IMR-90 (cell line): ENCODE measurements around the gene ULBP1. TPM values are rescaled to one million over a fixed set of nuclear protein-coding genes. Genes with fewer than 3 reads are reported as not detected.

Source experiments
- ATAC-seq: fragments of 200-7000 bp; cut with Tn5 transposase; 2 replicates; pipeline ENCODE4 v1.9.1; 2020; ENCODE audit warnings: low read depth, mild to moderate bottlenecking, moderate library complexity
- BruUV-seq: library from RNA; stranded (reverse); fragments of 400-500 nt; replicated peaks from 2 replicates; lab custom pipeline; 2021; lab: Mats Ljungman, UMichigan
- CTCF ChIA-PET: fragments of 300-600 bp; formaldehyde crosslinking; extraction: SDS; loops from one replicate; lab custom pipeline; 2021; ENCODE audit warnings: antibody characterized with exemption; lab: Yijun Ruan, JAX
- POLR2A ChIA-PET: fragments of 300-600 bp; sonication (Branson Sonifier 250); formaldehyde crosslinking; loops from one replicate; lab custom pipeline; 2022; ENCODE audit warnings: antibody characterized with exemption; ENCODE audit not compliant: unreplicated experiment; lab: Charles Lee
- DNase-seq: peaks from one replicate; pipeline ENCODE4 v3.0.0; 2013
- H2AFZ ChIP-seq: replicated peaks from 2 replicates; pipeline ENCODE3; 2013; ENCODE audit warnings: low read length, mild to moderate bottlenecking; ENCODE audit not compliant: poor library complexity
- H2AK5ac ChIP-seq: 2 replicates; pipeline ENCODE4 v1.6.1; 2013; ENCODE audit warnings: low read depth, low read length, inconsistent platforms
- H2AK9ac ChIP-seq: replicated peaks from 2 replicates; pipeline ENCODE3; 2013; ENCODE audit warnings: mild to moderate bottlenecking, low read depth, low read length, moderate library complexity; ENCODE audit not compliant: poor library complexity
- H2BK120ac ChIP-seq: 2 replicates; pipeline ENCODE4 v1.6.1; 2013; ENCODE audit warnings: low read depth, low read length, inconsistent platforms
- H2BK15ac ChIP-seq: 3 replicates; pipeline ENCODE4 v1.6.1; 2013; ENCODE audit warnings: low read depth, low read length, inconsistent platforms
- H2BK20ac ChIP-seq: 2 replicates; pipeline ENCODE4 v1.6.1; 2013; ENCODE audit warnings: low read depth, mild to moderate bottlenecking, inconsistent platforms, low read length, moderate library complexity
- H2BK5ac ChIP-seq: 2 replicates; pipeline ENCODE4 v1.6.1; 2013; ENCODE audit warnings: mild to moderate bottlenecking, low read depth, low read length, inconsistent platforms; ENCODE audit not compliant: poor library complexity, severe bottlenecking
- H3K14ac ChIP-seq: replicated peaks from 2 replicates; pipeline ENCODE4 v1.6.1; 2013; ENCODE audit warnings: low read depth, low read length, inconsistent platforms
- H3K18ac ChIP-seq: 2 replicates; pipeline ENCODE4 v1.6.1; 2013; ENCODE audit warnings: low read depth, low read length, control low read depth
- H3K23ac ChIP-seq: 2 replicates; pipeline ENCODE4 v1.6.1; 2013; ENCODE audit warnings: low read depth, low read length, inconsistent platforms
- H3K27ac ChIP-seq: 2 replicates; pipeline ENCODE4 v1.5.1; 2013; ENCODE audit warnings: mild to moderate bottlenecking, control low read depth, low read length; ENCODE audit not compliant: insufficient read depth
- H3K27me3 ChIP-seq: 2 replicates; pipeline ENCODE4 v1.6.1; 2013; ENCODE audit warnings: low read length; ENCODE audit not compliant: control insufficient read depth, insufficient read depth
- H3K36me3 ChIP-seq: 2 replicates; pipeline ENCODE4 v1.6.1; 2013; ENCODE audit warnings: low read length, mixed read lengths; ENCODE audit not compliant: control insufficient read depth, insufficient read depth
- H3K4ac ChIP-seq: 2 replicates; pipeline ENCODE4 v1.6.1; 2013; ENCODE audit warnings: low read depth, low read length, inconsistent platforms
- H3K4me1 ChIP-seq: 2 replicates; pipeline ENCODE4 v1.6.1; 2013; ENCODE audit warnings: low read length, mixed read lengths; ENCODE audit not compliant: control insufficient read depth, insufficient read depth
- H3K4me2 ChIP-seq: 2 replicates; pipeline ENCODE4 v1.6.1; 2013; ENCODE audit warnings: low read depth, mild to moderate bottlenecking, control low read depth, low read length, moderate library complexity
- H3K4me3 ChIP-seq: 2 replicates; pipeline ENCODE4 v1.5.1; 2013; ENCODE audit warnings: low read depth, mild to moderate bottlenecking, control low read depth, low read length, moderate library complexity; ENCODE audit not compliant: insufficient read depth
- H3K56ac ChIP-seq: 2 replicates; pipeline ENCODE4 v1.6.1; 2013; ENCODE audit warnings: low read length, inconsistent platforms; ENCODE audit not compliant: insufficient read depth; ENCODE audit errors: extremely low read depth
- H3K79me1 ChIP-seq, 2 experiments: 2 replicates each; pipeline ENCODE4 v1.6.1; 2013; ENCODE audit warnings: low read length in 2 of 2, inconsistent platforms in 1 of 2, low read depth in 1 of 2
- H3K9ac ChIP-seq: 2 replicates; pipeline ENCODE4 v1.6.1; 2013; ENCODE audit warnings: low read depth, low read length, control low read depth
- H3K9me1 ChIP-seq: 2 replicates; pipeline ENCODE4 v1.6.1; 2013; ENCODE audit warnings: low read length, inconsistent platforms; ENCODE audit not compliant: insufficient read depth
- H3K9me3 ChIP-seq: 2 replicates; pipeline ENCODE4 v1.6.1; 2013; ENCODE audit warnings: low read length; ENCODE audit not compliant: control insufficient read depth, insufficient read depth
- H4K20me1 ChIP-seq: 2 replicates; pipeline ENCODE4 v1.6.1; 2013; ENCODE audit warnings: low read length, inconsistent platforms; ENCODE audit not compliant: insufficient read depth
- H4K5ac ChIP-seq: 2 replicates; pipeline ENCODE4 v1.6.1; 2013; ENCODE audit warnings: mild to moderate bottlenecking, low read depth, low read length, control low read depth
- H4K8ac ChIP-seq, 2 experiments: 2 replicates each; pipeline ENCODE4 v1.6.1; 2013; ENCODE audit warnings: low read depth in 2 of 2, low read length in 2 of 2, control low read depth in 1 of 2, inconsistent platforms in 1 of 2
- H4K91ac ChIP-seq: 2 replicates; pipeline ENCODE4 v1.6.1; 2013; ENCODE audit warnings: low read depth, low read length, inconsistent platforms; ENCODE audit not compliant: insufficient read depth
- BHLHE40 ChIP-seq: fragments of 150-350 bp; IDR thresholded peaks from 2 replicates; pipeline ENCODE4 v1.6.1; 2016; ENCODE audit warnings: mild to moderate bottlenecking, low read depth, low read length
- CEBPB ChIP-seq: IDR thresholded peaks from 2 replicates; pipeline ENCODE4 v1.6.1; 2012; ENCODE audit warnings: low read depth, low read length, improper control_type of control experiment
- CHD1 ChIP-seq: IDR thresholded peaks from 2 replicates; pipeline ENCODE4 v1.6.1; 2012; ENCODE audit warnings: low read depth, low read length, improper control_type of control experiment
- MAFK ChIP-seq: IDR thresholded peaks from 2 replicates; pipeline ENCODE4 v1.6.1; 2012; ENCODE audit warnings: low read depth, low read length, improper control_type of control experiment
- RAD21 ChIP-seq: IDR thresholded peaks from 2 replicates; pipeline ENCODE4 v1.6.1; 2012; ENCODE audit warnings: low read length, improper control_type of control experiment
- RFX5 ChIP-seq: IDR thresholded peaks from 2 replicates; pipeline ENCODE4 v1.8.0; 2012; ENCODE audit warnings: low read depth, mild to moderate bottlenecking, low read length, moderate library complexity
- WGBS, 2 experiments: methylation state at CpG; one replicate each; pipeline versions ENCODE4 v1.1.5 to v1.1.7; 2013; ENCODE audit warnings: missing lambda C conversion rate in 2 of 2; ENCODE audit not compliant: insufficient read length in 1 of 2; ENCODE audit errors: extremely low coverage in 2 of 2; 5-methylcytosine and 5-hydroxymethylcytosine counted together
- dilution Hi-C: fragments of 300-500 bp; cut with HindIII; formaldehyde crosslinking; loops from one replicate; pipeline ENCODE4 v1.14.3; 2018; ENCODE audit warnings: low sequenced_read_pairs; ENCODE audit not compliant: unreplicated experiment
- in situ Hi-C: fragments of 300-500 bp; cut with MboI; formaldehyde crosslinking; loops from 3 replicates; pipeline ENCODE4 v1.14.3; 2019; ENCODE audit warnings: low sequenced_read_pairs, inconsistent platforms, mixed read lengths
- intact Hi-C: fragments of 100-400 bp; cut with micrococcal nuclease; formaldehyde crosslinking; loops from 2 replicates; pipeline ENCODE4 v1.10.0; 2022
- polyA plus RNA-seq, 3 experiments: library from polyadenylated mRNA; depleted of rRNA; stranded (reverse); fragments of >200 nt; gene quantifications; 2 replicates each; pipeline ENCODE4 v1.2.3, GENCODE V29; 2012; ENCODE audit warnings: low replicate concordance in 1 of 3
- total RNA-seq: library from RNA; depleted of rRNA; stranded (reverse); fragments of >200 nt; gene quantifications from 2 replicates; pipeline ENCODE4 v1.2.3, GENCODE V29; 2012
- TF ChIP-seq, protein P1 (sequence below): conservative IDR thresholded peaks from 2 replicates; pipeline ENCODE4 v1.5.1; 2012; ENCODE audit warnings: mild to moderate bottlenecking, low read depth, low read length, improper control_type of control experiment
- TF ChIP-seq, protein P2 (sequence below): fragments of 150-350 bp; IDR thresholded peaks from 2 replicates; pipeline ENCODE4 v1.6.1; 2016; ENCODE audit warnings: low read depth, mild to moderate bottlenecking, low read length, moderate library complexity, borderline replicate concordance

The ULBP1 gene
- total and polyA plus RNA-seq, 2 of the 4 experiments (the other 2 are of a cell fraction) = 0.18 to 0.87 TPM

DNA sequence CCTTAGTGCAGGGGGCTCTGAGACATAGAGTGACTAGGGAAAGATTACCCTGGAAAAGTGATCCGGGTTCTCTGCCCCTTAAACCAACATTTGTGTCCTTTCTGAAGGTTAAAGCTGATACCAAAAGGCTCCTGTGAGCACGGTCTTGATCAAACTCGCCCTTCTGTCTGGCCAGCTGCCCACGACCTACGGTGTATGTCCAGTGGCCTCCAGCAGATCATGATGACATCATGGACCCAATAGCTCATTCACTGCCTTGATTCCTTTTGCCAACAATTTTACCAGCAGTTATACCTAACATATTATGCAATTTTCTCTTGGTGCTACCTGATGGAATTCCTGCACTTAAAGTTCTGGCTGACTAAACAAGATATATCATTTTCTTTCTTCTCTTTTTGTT is 15.1 kb upstream of the ULBP1 start:
- Histone ChIP-seq H4K91ac (no peak overlapping the region), H3K27me3 (peaks cover 28% of the 10 kb centered on the region), H3K18ac (no peak overlapping the region), H3K27ac (no peak overlapping the region), H2BK5ac (no peak overlapping the region), H3K9me1 (no peaks in the 10 kb centered on the region), H2BK20ac (no peak overlapping the region), H3K4me2 (no peak overlapping the region), H3K36me3 (no peaks in the 10 kb centered on the region), H2BK120ac (no peak overlapping the region), H3K4me3 (no peak overlapping the region), H3K9me3 (no peaks in the 10 kb centered on the region), H4K8ac (no peak overlapping the region), H2AK5ac (no peak overlapping the region), H3K4me1 (no peaks in the 10 kb centered on the region), H3K79me1 (no peaks in the 10 kb centered on the region), H3K9ac (no peak overlapping the region), H2AK9ac (no peak overlapping the region), H4K5ac (no peak overlapping the region), H3K14ac (no peak overlapping the region), H2BK15ac (no peak overlapping the region), H3K23ac (no peak overlapping the region), H3K56ac (no peak overlapping the region), H3K4ac (no peak overlapping the region), H4K20me1 (no peaks in the 10 kb centered on the region), H2AFZ (no peak overlapping the region)
- no TSS peak for BruUV-seq
- 80% methylated on average over 1 of the region's 5 CpGs; no CpG with 5 or more reads in 1 of the 2 experiments for WGBS, 2 experiments
- intact Hi-C loops = no loop called here
- ChIA-PET POLR2A (no interaction called here), CTCF (no interaction called here)
- TF ChIP-seq CEBPB (no peak), RFX5 (no peak), RAD21 (no peak), MAFK (no peak), BHLHE40 (no peak), CHD1 (no peak)
- TF ChIP-seq, protein P1, sequence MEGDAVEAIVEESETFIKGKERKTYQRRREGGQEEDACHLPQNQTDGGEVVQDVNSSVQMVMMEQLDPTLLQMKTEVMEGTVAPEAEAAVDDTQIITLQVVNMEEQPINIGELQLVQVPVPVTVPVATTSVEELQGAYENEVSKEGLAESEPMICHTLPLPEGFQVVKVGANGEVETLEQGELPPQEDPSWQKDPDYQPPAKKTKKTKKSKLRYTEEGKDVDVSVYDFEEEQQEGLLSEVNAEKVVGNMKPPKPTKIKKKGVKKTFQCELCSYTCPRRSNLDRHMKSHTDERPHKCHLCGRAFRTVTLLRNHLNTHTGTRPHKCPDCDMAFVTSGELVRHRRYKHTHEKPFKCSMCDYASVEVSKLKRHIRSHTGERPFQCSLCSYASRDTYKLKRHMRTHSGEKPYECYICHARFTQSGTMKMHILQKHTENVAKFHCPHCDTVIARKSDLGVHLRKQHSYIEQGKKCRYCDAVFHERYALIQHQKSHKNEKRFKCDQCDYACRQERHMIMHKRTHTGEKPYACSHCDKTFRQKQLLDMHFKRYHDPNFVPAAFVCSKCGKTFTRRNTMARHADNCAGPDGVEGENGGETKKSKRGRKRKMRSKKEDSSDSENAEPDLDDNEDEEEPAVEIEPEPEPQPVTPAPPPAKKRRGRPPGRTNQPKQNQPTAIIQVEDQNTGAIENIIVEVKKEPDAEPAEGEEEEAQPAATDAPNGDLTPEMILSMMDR = no peak
- TF ChIP-seq, protein P2, sequence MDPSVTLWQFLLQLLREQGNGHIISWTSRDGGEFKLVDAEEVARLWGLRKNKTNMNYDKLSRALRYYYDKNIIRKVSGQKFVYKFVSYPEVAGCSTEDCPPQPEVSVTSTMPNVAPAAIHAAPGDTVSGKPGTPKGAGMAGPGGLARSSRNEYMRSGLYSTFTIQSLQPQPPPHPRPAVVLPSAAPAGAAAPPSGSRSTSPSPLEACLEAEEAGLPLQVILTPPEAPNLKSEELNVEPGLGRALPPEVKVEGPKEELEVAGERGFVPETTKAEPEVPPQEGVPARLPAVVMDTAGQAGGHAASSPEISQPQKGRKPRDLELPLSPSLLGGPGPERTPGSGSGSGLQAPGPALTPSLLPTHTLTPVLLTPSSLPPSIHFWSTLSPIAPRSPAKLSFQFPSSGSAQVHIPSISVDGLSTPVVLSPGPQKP = no peak
- no peak for ATAC-seq
- no peak for DNase-seq
- dilution Hi-C loops = no loop called here
- in situ Hi-C loops = loop anchor here (25.0 kb wide), 1 partner anchor 389 kb away; no protein-coding TSS in a partner anchor
